Epithelial cell of esophagus (primary cell): ENCODE measurements around the gene ABTB2.
A peak's percentile ranks its signal among the peaks of the same experiment; 100 is the strongest.

Experiments used
- DNase-seq: peaks from one replicate; pipeline ENCODE4 v3.0.0; 2010; ENCODE audit warnings: low read depth
- H3K4me3 ChIP-seq: 2 replicates; pipeline ENCODE4 v1.5.1; 2011; ENCODE audit warnings: mild to moderate bottlenecking, low read length, control low read depth
- CTCF ChIP-seq: IDR thresholded peaks from 2 replicates; pipeline ENCODE4 v1.5.1; 2011; ENCODE audit warnings: low read depth, mild to moderate bottlenecking, low read length, control low read depth, inconsistent platforms; ENCODE audit not compliant: insufficient read depth; ENCODE audit errors: missing control alignments

The ABTB2 gene

GRCh38 chr11:34256150-34256549 lies 101.7 kb downstream of the ABTB2 start:
- no peak for DNase-seq
- H3K4me3 ChIP-seq: no peak overlapping the region
- no peak for TF ChIP-seq CTCF

- no peak for DNase-seq
- no peak overlapping the region for H3K4me3 ChIP-seq
- no peak for TF ChIP-seq CTCF
These were observed 102.7 kb downstream of the ABTB2 start for GRCh38 chr11:34255101-34255500.

GRCh38 chr11:34254011-34254410 lies 103.8 kb downstream of the ABTB2 start:
- no peak for TF ChIP-seq CTCF
- no peak for DNase-seq
- H3K4me3 ChIP-seq: no peak overlapping the region

- DNase-seq: no peak
- no peak for TF ChIP-seq CTCF
- no peak overlapping the region for H3K4me3 ChIP-seq
These were observed 105.2 kb downstream of the ABTB2 start for GRCh38 chr11:34252651-34253050.

- DNase-seq: no peak
- H3K4me3 ChIP-seq: no peak overlapping the region
- TF ChIP-seq CTCF: no peak
These were observed 105.8 kb downstream of the ABTB2 start for GRCh38 chr11:34252015-34252414.

GRCh38 chr11:34251589-34251980 lies 106.2 kb downstream of the ABTB2 start:
- no peak overlapping the region for H3K4me3 ChIP-seq
- no peak for TF ChIP-seq CTCF
- peak; percentile 51 for DNase-seq

GRCh38 chr11:34250732-34251588 lies 106.8 kb downstream of the ABTB2 start:
- peak; percentile 95 for DNase-seq
- no peak overlapping the region for H3K4me3 ChIP-seq
- no peak for TF ChIP-seq CTCF
